AG09319 (cell line): Measurements from ENCODE around the gene FBXW7.

ENCODE experiments used
- DNase-seq: peaks from one replicate; pipeline ENCODE4 v3.0.0-alpha.2; 2010; ENCODE audit warnings: low read depth; ENCODE audit errors: extremely low read depth
- CTCF ChIP-seq: IDR thresholded peaks from 2 replicates; pipeline ENCODE4 v1.5.1; 2011; ENCODE audit warnings: low read depth, mild to moderate bottlenecking, inconsistent platforms, low read length, moderate library complexity

FBXW7 gene

GRCh38 chr4:152346979-152347378 is 188.9 kb downstream of the FBXW7 start:
- no peak for DNase-seq
- no peak for TF ChIP-seq CTCF

GRCh38 chr4:152346526-152346925 is 189.4 kb downstream of the FBXW7 start:
- DNase-seq = no peak
- TF ChIP-seq CTCF = no peak

GRCh38 chr4:152344001-152344400 is 191.9 kb downstream of the FBXW7 start:
- no peak for TF ChIP-seq CTCF
- no peak for DNase-seq

- no peak for DNase-seq
- no peak for TF ChIP-seq CTCF
These were observed 193.6 kb downstream of the FBXW7 start for GRCh38 chr4:152342293-152342692.

GRCh38 chr4:152340818-152341217 is 195.1 kb downstream of the FBXW7 start:
- no peak for DNase-seq
- no peak for TF ChIP-seq CTCF

GRCh38 chr4:152339576-152339975 is 196.3 kb downstream of the FBXW7 start:
- no peak for DNase-seq
- no peak for TF ChIP-seq CTCF

GRCh38 chr4:152334931-152335330 is 201.0 kb downstream of the FBXW7 start:
- DNase-seq = no peak
- TF ChIP-seq CTCF = no peak
